H9 (cell line): ENCODE measurements around the gene FRAS1. TPM values are rescaled to one million over a fixed set of nuclear protein-coding genes. Genes with fewer than 3 reads are reported as not detected.

Source experiments
- DNase-seq: peaks from one replicate; pipeline ENCODE4 v3.0.0-alpha.2; 2017
- H2AFZ ChIP-seq: one replicate; pipeline ENCODE4 v1.6.1; 2013; ENCODE audit warnings: mild to moderate bottlenecking, low read length, control low read depth, moderate library complexity
- H2AK5ac ChIP-seq: 2 replicates; pipeline ENCODE4 v1.6.1; 2013; ENCODE audit warnings: low read length, control low read depth, mixed read lengths; ENCODE audit not compliant: insufficient read length
- H2BK120ac ChIP-seq: one replicate; pipeline ENCODE4 v1.6.1; 2013; ENCODE audit warnings: low read depth, mild to moderate bottlenecking, low read length, control low read depth, inconsistent platforms; ENCODE audit not compliant: poor library complexity, severe bottlenecking
- H2BK12ac ChIP-seq: 2 replicates; pipeline ENCODE4 v1.6.1; 2013; ENCODE audit warnings: low read length, control low read depth, mixed read lengths, low read depth; ENCODE audit not compliant: insufficient read length
- H2BK15ac ChIP-seq: 2 replicates; pipeline ENCODE4 v1.6.1; 2013; ENCODE audit warnings: low read depth, low read length, control low read depth
- H2BK20ac ChIP-seq: one replicate; pipeline ENCODE4 v1.6.1; 2013; ENCODE audit warnings: low read depth, mild to moderate bottlenecking, low read length, control low read depth, inconsistent platforms; ENCODE audit not compliant: poor library complexity, severe bottlenecking
- H2BK5ac ChIP-seq: 2 replicates; pipeline ENCODE4 v1.6.1; 2013; ENCODE audit warnings: low read length, control low read depth, mixed read lengths; ENCODE audit not compliant: insufficient read length
- H3K14ac ChIP-seq: 2 replicates; pipeline ENCODE4 v1.6.1; 2013; ENCODE audit warnings: low read length, control low read depth; ENCODE audit not compliant: insufficient read depth
- H3K18ac ChIP-seq: 2 replicates; pipeline ENCODE4 v1.6.1; 2013; ENCODE audit warnings: low read depth, mild to moderate bottlenecking, mixed read lengths, low read length, control low read depth; ENCODE audit not compliant: insufficient read length
- H3K23ac ChIP-seq: 2 replicates; pipeline ENCODE4 v1.6.1; 2013; ENCODE audit warnings: low read length, control low read depth, mixed read lengths, low read depth; ENCODE audit not compliant: insufficient read length
- H3K23me2 ChIP-seq: 2 replicates; pipeline ENCODE4 v1.6.1; 2013; ENCODE audit warnings: low read depth, mild to moderate bottlenecking, mixed read lengths, low read length, control low read depth; ENCODE audit not compliant: insufficient read length, poor library complexity, severe bottlenecking
- H3K27ac ChIP-seq: 2 replicates; pipeline ENCODE4 v1.5.1; 2013; ENCODE audit warnings: low read length, control low read depth, mixed read lengths, low read depth; ENCODE audit not compliant: insufficient read length
- H3K27me3 ChIP-seq: 2 replicates; pipeline ENCODE4 v1.6.1; 2013; ENCODE audit warnings: low read length, control low read depth, inconsistent platforms; ENCODE audit not compliant: insufficient read depth
- H3K4ac ChIP-seq: 2 replicates; pipeline ENCODE4 v1.6.1; 2013; ENCODE audit warnings: low read depth, mild to moderate bottlenecking, control low read depth, inconsistent platforms, low read length, moderate library complexity
- H3K4me1 ChIP-seq: 2 replicates; pipeline ENCODE4 v1.6.1; 2013; ENCODE audit warnings: low read length, control low read depth, inconsistent platforms; ENCODE audit not compliant: insufficient read depth
- H3K4me2 ChIP-seq: 2 replicates; pipeline ENCODE4 v1.6.1; 2013; ENCODE audit warnings: low read length, control low read depth, mixed read lengths; ENCODE audit not compliant: insufficient read length, insufficient read depth
- H3K56ac ChIP-seq: 2 replicates; pipeline ENCODE4 v1.6.1; 2013; ENCODE audit warnings: low read depth, mild to moderate bottlenecking, mixed read lengths, low read length, control low read depth; ENCODE audit not compliant: insufficient read length
- H3K79me1 ChIP-seq: 2 replicates; pipeline ENCODE4 v1.6.1; 2013; ENCODE audit warnings: low read depth, mild to moderate bottlenecking, moderate library complexity, low read length, control low read depth, inconsistent platforms; ENCODE audit not compliant: insufficient read depth, poor library complexity, severe bottlenecking
- H3K79me2 ChIP-seq: 2 replicates; pipeline ENCODE4 v1.6.1; 2013; ENCODE audit warnings: low read length, control low read depth, inconsistent platforms; ENCODE audit not compliant: insufficient read depth
- H3K9ac ChIP-seq: 2 replicates; pipeline ENCODE4 v1.6.1; 2013; ENCODE audit warnings: low read length, control low read depth, mixed read lengths; ENCODE audit not compliant: insufficient read length; ENCODE audit errors: extremely low read depth
- H3K9me3 ChIP-seq: one replicate; pipeline ENCODE4 v1.6.1; 2013; ENCODE audit warnings: low read depth, low read length, inconsistent platforms; ENCODE audit not compliant: control insufficient read depth
- H3T11ph ChIP-seq: one replicate; pipeline ENCODE4 v1.6.1; 2013; ENCODE audit warnings: mild to moderate bottlenecking, low read length, control low read depth, inconsistent platforms
- H4K20me1 ChIP-seq: one replicate; pipeline ENCODE4 v1.6.1; 2013; ENCODE audit not compliant: control insufficient read depth, insufficient read length, insufficient read depth
- H4K5ac ChIP-seq: 2 replicates; pipeline ENCODE4 v1.6.1; 2013; ENCODE audit warnings: low read depth, mild to moderate bottlenecking, mixed read lengths, low read length, control low read depth; ENCODE audit not compliant: insufficient read length
- H4K8ac ChIP-seq: replicated peaks from 2 replicates; pipeline ENCODE4 v1.6.1; 2013; ENCODE audit warnings: low read length, control low read depth, mixed read lengths, low read depth; ENCODE audit not compliant: insufficient read length
- H4K91ac ChIP-seq: 2 replicates; pipeline ENCODE4 v1.6.1; 2013; ENCODE audit warnings: low read depth, mild to moderate bottlenecking, moderate library complexity, mixed read lengths, low read length, control low read depth; ENCODE audit not compliant: insufficient read length
- H3K27ac Mint-ChIP-seq, 3 experiments: 2 replicates in 2 of 3; 3 replicates in 1 of 3; pipeline ENCODE4 v1.8.0; 2020 to 2021; ENCODE audit warnings: mixed read lengths in 3 of 3, mild to moderate bottlenecking in 1 of 3, moderate library complexity in 1 of 3
- H3K27me3 Mint-ChIP-seq: 2 replicates; pipeline ENCODE4 v1.8.0; 2021; ENCODE audit warnings: low read depth, mild to moderate bottlenecking, moderate library complexity, mixed read lengths
- H3K36me3 Mint-ChIP-seq, 3 experiments: 2 replicates in 2 of 3; 3 replicates in 1 of 3; pipeline ENCODE4 v1.8.0; 2020 to 2021; ENCODE audit warnings: low read depth in 3 of 3, mixed read lengths in 3 of 3; ENCODE audit not compliant: insufficient read depth in 1 of 3
- H3K4me1 Mint-ChIP-seq, 2 experiments: 2 replicates each; pipeline ENCODE4 v1.8.0; 2020; ENCODE audit warnings: mixed read lengths in 2 of 2
- H3K4me3 Mint-ChIP-seq, 2 experiments: 2 replicates in 1 of 2; 3 replicates in 1 of 2; pipeline ENCODE4 v1.8.0; 2020 to 2021; ENCODE audit warnings: mild to moderate bottlenecking in 2 of 2, mixed read lengths in 2 of 2, moderate library complexity in 1 of 2
- H3K9me3 Mint-ChIP-seq, 2 experiments: 2 replicates in 1 of 2; 3 replicates in 1 of 2; pipeline ENCODE4 v1.8.0; 2020; ENCODE audit warnings: mild to moderate bottlenecking in 2 of 2, mixed read lengths in 2 of 2, moderate library complexity in 1 of 2
- CTCF ChIP-seq: fragments of 200-600 bp; sonication (generic); conservative IDR thresholded peaks from 3 replicates; pipeline ENCODE4 v1.8.0; 2021; ENCODE audit warnings: antibody characterized with exemption, mild to moderate bottlenecking
- WGBS: extraction: QIAGEN DNeasy Blood & Tissue Kit; methylation state at CpG from one replicate; pipeline ENCODE4 v1.1.7; 2013; ENCODE audit warnings: missing lambda C conversion rate, low lambda C conversion rate, mixed read lengths; ENCODE audit not compliant: insufficient read length; ENCODE audit errors: extremely low coverage; 5-methylcytosine and 5-hydroxymethylcytosine counted together
- total RNA-seq: library from RNA; stranded (reverse); gene quantifications from 2 replicates; pipeline ENCODE4 v1.2.1, GENCODE V29; 2021

The FRAS1 gene
- total RNA-seq, 1 experiment from 2014 or later: 58.5 TPM

- Histone ChIP-seq H3K4ac (no peak overlapping the region), H2BK5ac (no peak overlapping the region), H3K9me3 (no peaks in the 10 kb centered on the region), H3K27ac (no peak overlapping the region), H2AK5ac (no peak overlapping the region), H3K4me2 (no peak overlapping the region), H4K8ac (no peak overlapping the region), H3K23me2 (no peaks in the 10 kb centered on the region), H4K91ac (no peak overlapping the region), H4K5ac (no peak overlapping the region), H3T11ph (no peak overlapping the region), H3K23ac (no peak overlapping the region), H3K18ac (no peak overlapping the region), H2BK15ac (no peak overlapping the region), H2BK20ac (no peak overlapping the region), H3K56ac (no peak overlapping the region), H4K20me1 (no peaks in the 10 kb centered on the region), H3K14ac (no peak overlapping the region), H2BK120ac (no peak overlapping the region), H3K27me3 (no peaks in the 10 kb centered on the region), H3K79me1 (no peaks in the 10 kb centered on the region), H2BK12ac (no peak overlapping the region), H3K79me2 (no peaks in the 10 kb centered on the region), H2AFZ (no peak overlapping the region), H3K4me1 (no peaks in the 10 kb centered on the region), H3K9ac (no peak overlapping the region)
- Mint-ChIP-seq H3K4me1 (no peaks in the 10 kb centered on the region), H3K27me3 (no peaks in the 10 kb centered on the region), H3K27ac (peak overlapping the region in 1 of 3 experiments; percentile 36; a peak in 2 of 7 replicates), H3K9me3 (no peaks in the 10 kb centered on the region), H3K4me3 (no peak overlapping the region), H3K36me3 (peaks cover 12 to 42% (median 27%) of the 10 kb centered on the region in 3 experiments; a peak in 6 of 7 replicates)
- no peak for TF ChIP-seq CTCF
- WGBS: no CpG with 5 or more reads among the region's 1 CpG
- DNase-seq: no peak
Measured at GRCh38 chr4:78524009-78524408, 466.9 kb downstream of the FRAS1 start.
